GM12892 (cell line): ENCODE measurements around the gene ANO1.

Source experiments
- POLR2AphosphoS5 ChIP-seq: IDR thresholded peaks from 2 replicates; pipeline ENCODE4 v1.6.1; 2011; ENCODE audit warnings: low read depth, low read length, control low read depth
- TAF1 ChIP-seq: IDR thresholded peaks from 2 replicates; pipeline ENCODE4 v1.6.1; 2011; ENCODE audit warnings: low read depth, mild to moderate bottlenecking, control low read depth, low read length, borderline replicate concordance

DNA sequence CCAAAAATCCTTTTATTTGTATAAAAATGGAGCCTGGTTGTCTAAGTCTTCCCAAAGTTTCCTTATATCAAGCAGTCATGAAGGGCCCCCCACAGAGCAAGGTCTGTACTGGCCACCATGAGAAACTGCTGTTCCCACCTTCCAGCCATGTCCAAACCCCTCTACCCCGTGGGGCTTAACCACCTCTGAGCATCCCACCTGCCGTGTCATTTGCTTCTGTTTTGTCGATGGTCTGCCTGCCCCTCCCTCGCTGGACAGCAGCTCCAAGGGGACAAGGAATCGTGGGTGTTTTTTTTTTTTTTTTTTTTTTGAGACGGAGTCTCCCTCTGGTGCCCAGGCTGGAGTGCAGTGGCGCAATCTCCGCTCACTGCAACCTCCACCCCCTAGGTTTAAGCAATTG lies 11.1 kb upstream of the ANO1 start:
- no peak for TF ChIP-seq TAF1
- no peak for TF ChIP-seq POLR2AphosphoS5
